T-helper 1 cell treated with Interleukin-12 subunit alpha and Interleukin-12 subunit beta and Interleukin-4 antibody, amounts not matched to agents 30 μg/mL and 1 μg/mL, for 36 hours (primary cell): ENCODE results near the gene EIPR1.

ENCODE experiments used
- H3K27ac Mint-ChIP-seq: one replicate; pipeline ENCODE4 v1.8.0; 2021; ENCODE audit warnings: mild to moderate bottlenecking, mixed read lengths
- H3K27me3 Mint-ChIP-seq: one replicate; pipeline ENCODE4 v1.8.0; 2021; ENCODE audit warnings: low read depth, mixed read lengths
- H3K36me3 Mint-ChIP-seq: one replicate; pipeline ENCODE4 v1.8.0; 2021; ENCODE audit warnings: low read depth, mixed read lengths
- H3K4me1 Mint-ChIP-seq: one replicate; pipeline ENCODE4 v1.8.0; 2021; ENCODE audit warnings: low read depth, mixed read lengths
- H3K4me3 Mint-ChIP-seq: one replicate; pipeline ENCODE4 v1.8.0; 2021; ENCODE audit warnings: mild to moderate bottlenecking, moderate library complexity, mixed read lengths
- H3K9me3 Mint-ChIP-seq: one replicate; pipeline ENCODE4 v1.8.0; 2021; ENCODE audit warnings: mixed read lengths

Gene EIPR1

GRCh38 chr2:3146772-3147650, 230.6 kb downstream of the EIPR1 start:
- no peak overlapping the region for H3K27ac Mint-ChIP-seq
- peaks cover 2% of the 10 kb centered on the region for H3K36me3 Mint-ChIP-seq
- H3K4me1 Mint-ChIP-seq = peaks cover 3% of the 10 kb centered on the region
- H3K4me3 Mint-ChIP-seq = no peak overlapping the region
- H3K9me3 Mint-ChIP-seq = peaks cover 7% of the 10 kb centered on the region
- no peaks in the 10 kb centered on the region for H3K27me3 Mint-ChIP-seq

GRCh38 chr2:3146175-3146574, 231.4 kb downstream of the EIPR1 start:
- no peaks in the 10 kb centered on the region for H3K36me3 Mint-ChIP-seq
- no peak overlapping the region for H3K4me3 Mint-ChIP-seq
- H3K27ac Mint-ChIP-seq = no peak overlapping the region
- no peaks in the 10 kb centered on the region for H3K27me3 Mint-ChIP-seq
- H3K4me1 Mint-ChIP-seq = no peaks in the 10 kb centered on the region
- no peaks in the 10 kb centered on the region for H3K9me3 Mint-ChIP-seq

- Mint-ChIP-seq H3K9me3 (no peaks in the 10 kb centered on the region), H3K36me3 (no peaks in the 10 kb centered on the region), H3K27ac (no peak overlapping the region), H3K27me3 (no peaks in the 10 kb centered on the region), H3K4me1 (no peaks in the 10 kb centered on the region), H3K4me3 (no peak overlapping the region)
These were observed 232.1 kb downstream of the EIPR1 start for GRCh38 chr2:3145471-3146021.

GRCh38 chr2:3144856-3145255, 232.8 kb downstream of the EIPR1 start:
- no peak overlapping the region for H3K27ac Mint-ChIP-seq
- no peaks in the 10 kb centered on the region for H3K4me1 Mint-ChIP-seq
- no peaks in the 10 kb centered on the region for H3K27me3 Mint-ChIP-seq
- H3K9me3 Mint-ChIP-seq = no peaks in the 10 kb centered on the region
- H3K36me3 Mint-ChIP-seq = no peaks in the 10 kb centered on the region
- no peak overlapping the region for H3K4me3 Mint-ChIP-seq

GRCh38 chr2:3143602-3144001, 234.0 kb downstream of the EIPR1 start:
- H3K27ac Mint-ChIP-seq = no peak overlapping the region
- no peak overlapping the region for H3K4me3 Mint-ChIP-seq
- no peaks in the 10 kb centered on the region for H3K4me1 Mint-ChIP-seq
- no peaks in the 10 kb centered on the region for H3K36me3 Mint-ChIP-seq
- H3K9me3 Mint-ChIP-seq = no peaks in the 10 kb centered on the region
- no peaks in the 10 kb centered on the region for H3K27me3 Mint-ChIP-seq

- H3K27ac Mint-ChIP-seq = no peak overlapping the region
- H3K27me3 Mint-ChIP-seq = no peaks in the 10 kb centered on the region
- no peaks in the 10 kb centered on the region for H3K9me3 Mint-ChIP-seq
- H3K4me3 Mint-ChIP-seq = no peak overlapping the region
- no peaks in the 10 kb centered on the region for H3K4me1 Mint-ChIP-seq
- no peaks in the 10 kb centered on the region for H3K36me3 Mint-ChIP-seq
These were observed 234.6 kb downstream of the EIPR1 start for GRCh38 chr2:3142961-3143571.

GRCh38 chr2:3142210-3142609, 235.4 kb downstream of the EIPR1 start:
- no peak overlapping the region for H3K27ac Mint-ChIP-seq
- no peaks in the 10 kb centered on the region for H3K27me3 Mint-ChIP-seq
- H3K36me3 Mint-ChIP-seq = no peaks in the 10 kb centered on the region
- H3K4me3 Mint-ChIP-seq = no peak overlapping the region
- H3K4me1 Mint-ChIP-seq = no peaks in the 10 kb centered on the region
- H3K9me3 Mint-ChIP-seq = no peaks in the 10 kb centered on the region

- no peaks in the 10 kb centered on the region for H3K36me3 Mint-ChIP-seq
- H3K4me3 Mint-ChIP-seq = no peak overlapping the region
- no peaks in the 10 kb centered on the region for H3K9me3 Mint-ChIP-seq
- no peak overlapping the region for H3K27ac Mint-ChIP-seq
- H3K27me3 Mint-ChIP-seq = no peaks in the 10 kb centered on the region
- no peaks in the 10 kb centered on the region for H3K4me1 Mint-ChIP-seq
These were observed 235.9 kb downstream of the EIPR1 start for GRCh38 chr2:3141696-3142095.

GRCh38 chr2:3139906-3140305, 237.7 kb downstream of the EIPR1 start:
- H3K27me3 Mint-ChIP-seq = no peaks in the 10 kb centered on the region
- H3K4me1 Mint-ChIP-seq = no peaks in the 10 kb centered on the region
- H3K36me3 Mint-ChIP-seq = no peaks in the 10 kb centered on the region
- no peak overlapping the region for H3K27ac Mint-ChIP-seq
- peaks cover 6% of the 10 kb centered on the region for H3K9me3 Mint-ChIP-seq
- no peak overlapping the region for H3K4me3 Mint-ChIP-seq
